CD4-positive, alpha-beta T cell treated with Interleukin-6 for 4 hours (primary cell): ENCODE data around the gene TRAPPC1.

Source experiments
- DNase-seq: peaks from one replicate; pipeline ENCODE4 v3.0.0-alpha.2; 2020; ENCODE audit warnings: mixed read lengths

Gene TRAPPC1

DNA sequence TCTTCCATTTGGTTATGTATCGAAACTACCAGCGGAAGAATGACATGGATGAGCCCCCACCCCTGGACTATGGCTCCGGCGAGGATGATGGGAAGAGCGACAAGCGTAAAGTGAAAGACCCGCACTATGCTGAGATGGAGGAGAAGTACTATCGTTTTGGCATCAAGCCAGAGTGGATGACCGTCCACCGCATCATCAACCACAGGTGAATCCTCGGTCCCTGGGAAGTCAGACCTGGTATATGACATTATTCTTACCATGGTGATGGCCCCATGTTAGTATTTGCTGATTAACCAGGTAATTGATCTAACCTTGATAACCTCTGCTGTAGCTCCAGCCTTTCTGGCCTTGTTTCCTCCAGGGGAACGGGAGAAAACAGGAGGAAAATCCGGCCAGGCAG lies 34.7 kb downstream of the TRAPPC1 start:
- DNase-seq: no peak

DNA sequence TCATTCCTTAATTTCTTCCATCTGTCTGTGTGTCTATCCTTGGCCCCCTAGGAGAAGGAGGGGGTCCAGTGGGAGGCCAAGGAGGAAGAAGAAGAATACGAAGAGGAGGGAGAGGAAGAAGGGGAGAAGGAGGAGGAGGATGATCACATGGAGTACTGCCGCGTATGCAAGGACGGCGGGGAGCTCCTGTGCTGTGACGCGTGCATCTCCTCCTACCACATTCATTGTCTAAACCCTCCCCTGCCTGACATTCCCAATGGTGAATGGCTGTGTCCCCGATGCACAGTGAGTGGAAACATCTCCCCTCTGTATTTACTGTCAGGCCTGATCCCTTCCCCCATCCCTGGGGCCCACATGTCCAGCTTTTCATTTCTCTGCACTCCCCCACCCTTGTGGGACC lies 36.9 kb downstream of the TRAPPC1 start:
- no peak for DNase-seq

- no peak for DNase-seq
These were observed 37.5 kb downstream of the TRAPPC1 start for GRCh38 chr17:7894226-7894625.

GRCh38 chr17:7893187-7893880 lies 38.4 kb downstream of the TRAPPC1 start:
- no peak for DNase-seq

- DNase-seq: peak; percentile 58
These were observed 42.4 kb downstream of the TRAPPC1 start for GRCh38 chr17:7889166-7889955.

DNA sequence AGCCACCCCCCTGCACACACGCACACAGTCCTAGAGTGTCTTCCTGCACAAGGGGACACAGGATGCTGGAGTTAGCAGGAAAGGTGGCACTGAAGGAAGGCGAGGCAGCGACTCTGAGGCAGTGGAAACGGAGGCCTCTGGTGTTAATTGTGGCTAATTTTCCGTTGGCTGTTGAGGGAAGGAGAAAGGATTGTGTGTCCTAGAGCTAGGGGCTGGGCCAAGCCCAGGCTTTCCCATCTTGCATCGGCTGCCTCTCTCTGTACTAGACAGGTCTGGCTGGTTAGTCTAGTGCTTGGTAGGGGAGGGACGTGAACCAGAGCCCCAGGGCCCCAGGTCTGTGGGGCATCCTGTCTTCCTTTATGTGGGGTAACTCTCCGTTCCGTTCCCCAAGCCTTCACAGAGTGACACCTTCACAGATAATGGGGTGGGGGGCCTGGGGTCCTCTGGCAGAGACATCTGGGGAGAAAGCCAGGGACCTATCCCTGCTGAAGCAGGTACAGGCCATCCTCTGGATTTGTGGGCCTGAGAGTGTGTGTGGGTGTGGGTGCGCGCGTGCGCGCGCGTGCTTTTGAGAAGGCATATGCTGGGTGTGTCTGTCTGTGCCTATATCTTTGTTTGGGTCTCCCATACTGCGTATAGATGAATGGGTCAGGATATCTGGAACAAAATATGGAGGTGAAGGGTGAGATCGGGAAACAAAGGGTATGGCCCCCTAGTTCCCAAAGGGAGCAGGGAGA lies 43.4 kb downstream of the TRAPPC1 start, which contains the start of gene CHD3:
TSS of gene CHD3 (plus strand) at position 606 of the 737 bp plus-strand sequence. CDS start 212 bp downstream, outside the sequence.
- DNase-seq: peak; percentile 59

DNA sequence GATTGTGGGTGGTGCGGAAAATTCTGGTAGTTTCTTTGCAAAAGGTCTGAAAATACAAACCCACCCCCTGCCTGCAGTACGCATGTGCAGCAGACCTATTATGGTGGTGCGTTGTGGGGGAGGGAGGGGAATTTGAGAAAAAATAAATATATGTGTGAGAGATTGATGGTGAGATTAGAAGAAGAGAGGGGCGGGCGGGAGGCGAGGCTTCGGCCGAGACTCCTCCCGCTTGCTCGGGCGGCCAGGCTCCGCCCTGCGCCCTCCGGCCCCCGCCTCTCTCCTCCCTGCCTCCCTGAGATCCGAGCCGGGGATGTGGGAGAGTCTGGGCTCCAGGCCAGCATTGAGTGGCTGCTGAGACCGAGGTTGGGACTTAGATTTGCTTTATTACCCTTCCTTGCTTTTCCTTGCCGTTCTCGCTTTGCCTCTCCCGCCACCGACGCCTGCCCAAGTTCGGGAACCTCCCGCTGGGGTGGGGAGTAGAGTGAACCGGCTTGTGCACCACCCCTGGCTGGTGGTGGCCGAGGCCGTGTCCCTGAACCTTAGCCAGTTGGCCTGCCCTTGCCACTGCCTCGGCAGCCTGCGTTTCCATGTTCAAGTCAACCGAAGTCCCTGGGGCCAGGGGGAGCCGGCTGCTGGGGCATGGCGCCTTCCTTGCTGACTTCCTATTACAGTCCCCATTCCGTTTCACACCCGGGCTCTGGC lies 44.1 kb downstream of the TRAPPC1 start:
- DNase-seq: peak; percentile 95

GRCh38 chr17:7887038-7887481 lies 44.7 kb downstream of the TRAPPC1 start:
- no peak for DNase-seq

DNA sequence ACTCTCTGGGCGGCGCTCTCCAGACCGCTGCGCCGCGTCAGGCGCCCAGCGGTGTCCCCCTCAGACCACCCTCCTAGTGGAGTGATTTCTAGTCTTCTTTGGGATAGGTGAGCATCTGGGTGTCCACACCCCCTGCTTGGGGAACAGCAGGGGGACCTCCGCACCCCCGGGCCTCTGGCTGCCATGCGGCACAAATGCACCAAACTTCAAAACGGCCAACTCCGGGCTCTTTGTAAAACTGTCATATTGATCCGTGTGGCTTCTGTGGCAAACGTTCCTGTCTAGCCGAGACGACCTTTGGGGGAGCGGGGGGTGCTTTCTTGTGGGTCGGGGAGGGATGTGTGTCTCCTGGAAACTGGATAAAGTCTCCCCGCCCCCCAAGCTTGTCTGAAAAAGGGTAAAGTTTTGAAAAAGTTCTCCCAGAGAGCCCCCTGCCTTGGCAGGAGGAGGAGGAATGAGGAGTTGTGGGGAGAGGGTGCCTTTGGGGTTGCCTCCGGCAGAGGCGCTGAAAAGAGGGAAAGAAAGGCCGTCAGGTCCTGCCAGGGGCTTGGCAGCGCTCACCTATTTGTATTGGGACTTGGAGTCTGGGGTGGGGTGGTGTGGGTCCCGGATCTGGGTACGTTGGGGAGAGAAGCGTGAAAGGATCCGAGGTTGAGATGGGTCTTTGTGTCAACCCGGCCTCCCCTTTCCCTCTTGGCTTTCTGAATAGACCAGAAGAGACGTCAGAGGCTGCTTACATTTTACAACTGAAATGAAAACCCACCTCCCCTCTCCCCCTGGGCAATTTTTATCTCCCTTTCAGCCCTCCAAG lies 45.3 kb downstream of the TRAPPC1 start:
- peak; percentile 76 for DNase-seq

DNA sequence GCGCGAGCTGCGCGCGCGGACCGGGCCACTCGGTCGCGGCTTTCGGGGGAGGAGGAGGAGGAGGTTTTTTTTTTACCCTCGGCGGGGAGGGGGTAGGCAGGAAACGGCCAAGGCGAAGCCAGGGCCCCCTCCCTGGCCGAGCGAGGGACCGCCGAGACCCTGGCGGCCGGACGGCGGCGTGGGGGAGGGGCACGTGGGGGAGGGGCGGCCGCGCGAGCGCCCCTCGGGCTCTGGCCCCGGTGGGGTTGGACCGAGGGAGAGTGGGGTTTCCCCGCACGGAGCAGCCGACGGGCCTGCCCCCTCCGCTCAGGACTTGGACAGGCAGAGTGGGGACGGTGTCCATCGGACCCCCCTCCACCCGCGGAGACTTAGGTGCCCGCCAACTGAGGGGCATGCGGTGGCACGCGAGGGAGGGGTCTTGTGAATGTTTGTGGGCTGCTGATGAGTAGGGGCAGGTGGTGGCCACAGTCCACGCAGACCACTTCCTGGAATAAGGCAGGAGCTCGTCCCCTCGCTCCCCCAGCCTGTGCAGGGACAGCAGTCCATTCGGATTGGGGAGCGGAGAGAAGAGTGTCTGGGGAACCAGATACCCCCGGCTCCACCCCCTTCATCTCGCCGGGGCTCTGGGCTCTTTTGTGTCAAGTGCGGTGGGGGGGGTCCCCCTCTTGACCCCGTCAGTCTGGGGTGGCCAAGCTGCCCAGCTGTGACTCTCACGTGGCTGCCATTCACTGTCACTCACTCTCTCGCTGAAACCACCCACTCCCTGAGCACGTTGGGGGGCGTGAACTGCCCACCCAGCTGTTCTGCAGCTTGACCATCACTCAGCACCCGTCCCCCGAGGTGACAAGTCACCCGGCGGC lies 46.1 kb downstream of the TRAPPC1 start:
- peak; percentile 54 for DNase-seq

DNA sequence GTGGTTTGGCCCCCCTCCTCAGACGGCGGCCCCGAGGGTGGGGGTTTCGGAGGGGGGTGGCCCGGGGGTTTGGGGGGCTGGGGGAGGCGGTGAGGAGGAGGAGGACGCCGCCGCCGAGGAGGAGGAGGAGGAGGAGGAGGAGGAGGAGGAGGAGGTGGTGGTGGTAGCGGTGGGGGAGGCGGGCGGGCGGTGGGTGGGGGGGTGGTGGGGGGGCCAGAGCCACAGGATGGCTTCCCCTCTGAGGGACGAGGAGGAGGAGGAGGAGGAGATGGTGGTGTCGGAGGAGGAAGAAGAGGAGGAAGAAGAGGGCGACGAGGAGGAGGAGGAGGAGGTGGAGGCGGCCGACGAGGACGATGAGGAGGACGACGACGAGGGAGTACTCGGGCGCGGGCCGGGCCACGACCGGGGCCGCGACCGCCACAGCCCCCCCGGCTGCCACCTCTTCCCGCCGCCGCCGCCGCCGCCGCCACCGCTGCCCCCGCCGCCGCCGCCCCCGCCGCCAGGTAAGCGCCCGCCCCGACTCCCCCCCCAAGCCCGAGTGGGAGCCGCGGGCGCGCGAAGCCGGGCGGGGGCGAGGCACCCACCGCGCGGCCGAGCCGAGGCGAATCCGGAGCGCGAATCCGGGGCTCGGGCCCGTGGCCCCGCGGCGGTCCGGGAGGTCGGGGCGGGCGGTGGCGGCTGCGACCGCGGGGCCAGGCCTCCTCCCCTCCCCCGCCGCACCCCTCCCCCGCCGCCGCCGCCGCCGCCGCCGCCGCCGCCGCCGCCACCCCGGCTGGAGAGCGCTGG lies 47.0 kb downstream of the TRAPPC1 start:
- DNase-seq: peak; percentile 64

DNA sequence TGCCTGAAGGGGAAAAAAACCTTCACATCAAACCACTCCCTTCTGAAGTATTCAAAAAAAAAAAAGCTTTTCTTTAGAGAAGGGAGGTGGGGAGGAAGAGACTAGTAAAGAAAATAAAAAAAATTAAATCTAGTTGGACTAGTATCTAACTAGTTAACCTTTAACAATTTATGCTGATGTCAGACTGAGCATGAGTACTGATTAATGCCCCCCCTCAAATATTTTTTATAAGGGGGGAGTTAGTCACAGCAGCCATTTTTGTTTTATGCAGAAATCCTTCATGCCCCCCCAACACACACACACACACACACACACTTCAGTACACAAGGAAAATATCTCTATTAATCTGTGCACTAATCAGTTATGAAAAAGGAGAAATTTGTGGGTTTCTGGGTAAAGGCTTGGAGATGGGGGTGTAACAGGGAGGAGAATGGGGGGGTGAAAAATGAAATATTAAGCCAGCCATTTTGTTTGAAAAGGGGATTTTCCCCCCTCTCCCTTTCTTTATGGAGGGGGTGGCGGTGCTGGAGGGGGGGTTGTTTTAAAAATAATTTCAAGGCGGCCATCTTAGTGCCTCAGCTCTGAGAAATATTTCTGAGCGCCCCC lies 47.9 kb downstream of the TRAPPC1 start:
- peak; percentile 30 for DNase-seq

- DNase-seq: no peak
These were observed 49.1 kb downstream of the TRAPPC1 start for GRCh38 chr17:7882629-7883028.

- no peak for DNase-seq
These were observed 49.7 kb downstream of the TRAPPC1 start for GRCh38 chr17:7882068-7882467.

GRCh38 chr17:7881276-7882054 lies 50.3 kb downstream of the TRAPPC1 start:
- DNase-seq: peak; percentile 49
